CD4-positive, CD25-positive, alpha-beta regulatory T cell (primary cell): ENCODE results near the gene ANKS3. TPM values are rescaled to one million over a fixed set of nuclear protein-coding genes. Genes with fewer than 3 reads are reported as not detected.

Source experiments
- ATAC-seq, 2 donors: fragments of 150-1000 bp; cut with Tn5 transposase; one replicate each; pipeline ENCODE4 v1.10.0; 2021; ENCODE audit warnings: low read depth in 2 of 2, moderate number of reproducible peaks in 2 of 2, moderate library complexity in 1 of 2
- DNase-seq, 3 donors: peaks; one replicate each; pipeline versions ENCODE4 v3.0.0 to v3.0.0-alpha.2; 2012 to 2022; ENCODE audit warnings: mixed read lengths in 1 of 3
- H3K27ac ChIP-seq: one replicate; pipeline ENCODE4 v1.7.0; 2013; ENCODE audit warnings: mild to moderate bottlenecking, low read length; ENCODE audit not compliant: insufficient read depth, poor library complexity, severe bottlenecking
- H3K27me3 ChIP-seq: one replicate; pipeline ENCODE4 v1.7.0; 2013; ENCODE audit warnings: low read length; ENCODE audit not compliant: control insufficient read depth, insufficient read depth
- H3K36me3 ChIP-seq: one replicate; pipeline ENCODE4 v1.7.0; 2013; ENCODE audit warnings: mild to moderate bottlenecking, low read length, moderate library complexity; ENCODE audit not compliant: control insufficient read depth, insufficient read depth
- H3K4me1 ChIP-seq: 2 replicates; pipeline ENCODE4 v1.7.0; 2013; ENCODE audit warnings: mild to moderate bottlenecking, low read length; ENCODE audit not compliant: insufficient read depth, control insufficient read depth, poor library complexity, severe bottlenecking
- H3K4me3 ChIP-seq: one replicate; pipeline ENCODE4 v1.7.0; 2013; ENCODE audit warnings: low read depth, mild to moderate bottlenecking, low read length, moderate library complexity
- H3K9me3 ChIP-seq, 2 experiments: 1 replicate in 1 of 2; 2 replicates in 1 of 2; pipeline ENCODE4 v1.7.0; 2013; ENCODE audit warnings: low read length in 2 of 2, mild to moderate bottlenecking in 1 of 2, moderate library complexity in 1 of 2; ENCODE audit not compliant: control insufficient read depth in 2 of 2
- H3K27ac Mint-ChIP-seq, 3 donors: one replicate each; pipeline ENCODE4 v1.8.0; 2020 to 2022; ENCODE audit warnings: mild to moderate bottlenecking in 3 of 3, mixed read lengths in 3 of 3, moderate library complexity in 2 of 3
- H3K27me3 Mint-ChIP-seq: one replicate; pipeline ENCODE4 v1.8.0; 2022; ENCODE audit warnings: mild to moderate bottlenecking, mixed read lengths
- H3K36me3 Mint-ChIP-seq: one replicate; pipeline ENCODE4 v1.8.0; 2020; ENCODE audit warnings: mixed read lengths
- H3K4me1 Mint-ChIP-seq, 4 donors: one replicate each; pipeline ENCODE4 v1.8.0; 2020 to 2022; ENCODE audit warnings: mixed read lengths in 4 of 4, mild to moderate bottlenecking in 1 of 4
- H3K4me3 Mint-ChIP-seq, 4 donors: one replicate each; pipeline ENCODE4 v1.8.0; 2020 to 2022; ENCODE audit warnings: mild to moderate bottlenecking in 4 of 4, mixed read lengths in 4 of 4, moderate library complexity in 3 of 4
- H3K9me3 Mint-ChIP-seq, 7 donors: one replicate each; pipeline ENCODE4 v1.8.0; 2020 to 2022; ENCODE audit warnings: mixed read lengths in 7 of 7, mild to moderate bottlenecking in 3 of 7, moderate library complexity in 2 of 7
- polyA plus RNA-seq, 4 donors: library from polyadenylated mRNA; unstranded; fragments of 300-500 nt; fragmentation: Illumina TruSeq; gene quantifications; one replicate each; pipeline ENCODE4 v1.2.3, GENCODE V29; 2021
- total RNA-seq: library from RNA; stranded (reverse); gene quantifications from one replicate; pipeline ENCODE4 v1.2.3, GENCODE V29; 2022

Gene ANKS3
- total and polyA plus RNA-seq, 5 donors from 2014 or later = 1.4 to 20.4 (median 3.2) TPM

DNA sequence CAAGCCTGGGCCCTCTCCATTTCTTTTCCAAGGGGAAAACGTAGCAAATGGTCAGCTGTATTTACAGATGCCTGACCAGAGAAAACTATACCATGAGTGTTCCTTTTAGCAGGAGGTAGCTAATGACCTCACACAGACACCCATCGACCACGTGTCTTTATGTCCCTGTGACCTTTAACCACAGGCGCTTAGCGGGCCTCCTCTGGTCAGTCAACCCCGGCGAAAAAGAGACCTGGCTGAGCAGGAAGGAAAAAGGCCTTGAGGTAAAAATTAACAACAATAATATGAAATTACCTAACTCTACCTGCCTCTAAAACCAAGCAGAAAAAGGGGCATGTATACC is 31.6 kb downstream of the ANKS3 start:
- Mint-ChIP-seq H3K27me3 (no peaks in the 10 kb centered on the region), H3K36me3 (peaks cover 13% of the 10 kb centered on the region), H3K4me3 (no peak overlapping the region), H3K4me1 (peaks cover 0 to 2% (median under 1%) of the 10 kb centered on the region in 4 donors), H3K27ac (peak overlapping the region in 1 of 3 donors; percentile 17), H3K9me3 (no peaks in the 10 kb centered on the region)
- no peak for DNase-seq
- Histone ChIP-seq H3K4me3 (no peak overlapping the region), H3K36me3 (peaks cover 32% of the 10 kb centered on the region), H3K4me1 (no peaks in the 10 kb centered on the region), H3K27ac (no peak overlapping the region), H3K27me3 (no peaks in the 10 kb centered on the region), H3K9me3 (no peaks in the 10 kb centered on the region)
- ATAC-seq = no peak

DNA sequence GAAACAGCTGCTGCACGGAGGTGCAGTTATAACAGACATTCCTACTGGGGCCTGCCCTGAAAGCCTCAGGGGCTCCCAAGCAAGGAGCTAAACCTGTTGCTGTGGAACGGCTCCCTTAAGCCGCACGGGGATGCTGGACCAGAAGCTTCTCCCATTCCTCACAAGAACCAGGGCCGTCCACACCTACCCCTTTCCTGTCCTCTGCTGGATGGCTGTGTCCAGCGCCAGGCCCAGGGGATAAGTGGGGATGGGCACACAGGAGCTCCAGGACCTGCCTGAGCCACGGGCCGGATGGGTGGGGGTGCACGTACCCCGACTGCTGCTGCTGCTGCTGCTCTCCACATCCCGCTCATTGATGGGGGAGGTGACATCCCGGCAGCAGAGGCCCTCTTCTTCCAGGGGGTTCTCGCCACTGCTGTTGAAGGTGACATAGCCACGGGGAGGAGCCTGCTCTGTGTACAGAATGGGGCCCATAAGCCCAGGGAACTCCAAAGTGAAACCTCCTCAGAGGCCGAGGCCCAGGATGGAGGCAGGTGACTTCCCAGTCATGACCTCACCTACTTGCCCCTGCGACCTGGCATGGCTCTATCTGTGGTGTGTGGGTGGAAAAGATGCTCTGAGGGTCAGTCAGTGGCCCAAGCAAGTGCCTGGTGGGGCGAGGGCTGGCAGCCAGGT is 32.1 kb downstream of the ANKS3 start:
- DNase-seq = no peak
- no peak overlapping the region for H3K4me3 ChIP-seq
- no peaks in the 10 kb centered on the region for H3K9me3 ChIP-seq
- no peaks in the 10 kb centered on the region for H3K27me3 ChIP-seq
- peaks cover 11% of the 10 kb centered on the region for H3K36me3 Mint-ChIP-seq
- H3K4me3 Mint-ChIP-seq = no peak overlapping the region
- no peaks in the 10 kb centered on the region for H3K27me3 Mint-ChIP-seq
- H3K27ac Mint-ChIP-seq = peak overlapping the region in 1 of 3 donors; percentile 17
- peaks cover 0 to 2% (median under 1%) of the 10 kb centered on the region in 4 donors for H3K4me1 Mint-ChIP-seq
- peaks cover 33% of the 10 kb centered on the region for H3K36me3 ChIP-seq
- H3K9me3 Mint-ChIP-seq = no peaks in the 10 kb centered on the region
- no peak for ATAC-seq
- H3K4me1 ChIP-seq = no peaks in the 10 kb centered on the region
- H3K27ac ChIP-seq = no peak overlapping the region

DNA sequence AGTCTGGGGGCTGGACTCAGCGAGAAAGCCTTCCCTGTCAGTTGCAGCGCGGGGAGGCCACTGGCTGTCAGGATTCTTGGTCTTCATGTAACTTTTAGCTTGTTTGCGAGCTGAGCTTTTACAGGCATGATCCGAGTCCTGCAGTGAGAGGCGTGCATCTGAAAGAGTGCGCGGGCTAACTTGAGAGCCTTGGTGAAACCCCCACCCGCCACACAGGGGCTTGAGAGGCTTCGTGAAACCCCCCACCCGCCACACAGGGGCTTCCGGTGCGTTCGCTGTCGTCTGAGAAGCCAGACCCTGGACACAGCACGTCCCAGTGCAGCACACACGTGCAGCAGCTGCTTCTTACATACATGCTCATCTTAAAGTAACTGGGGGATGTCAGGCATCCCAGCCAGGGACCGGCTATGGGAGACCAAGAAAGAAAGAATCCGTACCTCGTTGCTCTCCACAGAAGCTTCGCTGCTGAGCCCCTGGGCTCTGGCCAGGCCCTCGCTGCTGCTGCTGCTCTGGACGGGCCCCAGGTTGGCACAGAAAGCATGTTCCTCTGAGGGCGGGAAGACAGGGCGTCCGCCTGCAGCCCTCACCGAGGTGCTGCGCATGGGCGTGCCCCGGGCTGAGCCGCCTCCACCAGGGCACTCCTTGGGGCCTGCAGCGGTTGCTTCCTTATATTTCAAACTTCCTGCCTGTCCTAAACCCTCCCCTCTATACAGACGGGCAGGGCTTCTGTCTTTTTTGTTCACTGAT is 32.9 kb downstream of the ANKS3 start:
- H3K36me3 ChIP-seq = peaks cover 34% of the 10 kb centered on the region

DNA sequence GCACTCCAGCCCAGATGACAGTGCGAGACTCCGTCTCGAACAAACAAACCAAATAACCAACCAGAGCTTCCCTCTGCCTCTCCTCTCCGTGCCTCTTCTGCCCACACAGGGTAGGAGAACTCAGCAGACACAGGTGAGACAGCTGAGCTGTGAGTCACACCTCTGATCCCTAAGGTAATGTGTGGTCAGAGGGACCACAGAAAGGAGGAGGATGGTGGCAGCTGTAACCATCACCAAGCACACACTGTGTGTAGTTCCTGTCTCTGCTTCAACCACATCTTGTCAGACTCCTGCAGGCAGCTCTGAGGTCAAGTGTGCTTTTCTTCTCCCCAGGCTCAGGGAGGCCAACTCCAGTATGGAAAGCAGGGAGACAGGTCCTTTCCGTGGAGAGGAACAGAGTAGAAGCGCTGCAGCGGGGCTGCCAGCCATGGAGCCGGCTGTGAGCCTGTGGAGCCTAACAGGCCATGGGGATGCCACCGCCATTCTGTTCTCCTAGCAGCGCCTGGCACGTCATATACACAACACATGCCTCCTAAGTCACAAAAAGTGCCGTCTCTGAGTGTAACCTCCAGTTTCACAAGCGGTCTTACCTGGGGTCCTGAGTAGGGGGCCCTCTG is 33.6 kb downstream of the ANKS3 start:
- Histone ChIP-seq H3K4me1 (no peaks in the 10 kb centered on the region), H3K9me3 (no peaks in the 10 kb centered on the region), H3K4me3 (no peak overlapping the region), H3K27me3 (no peaks in the 10 kb centered on the region), H3K27ac (no peak overlapping the region), H3K36me3 (peaks cover 40% of the 10 kb centered on the region)
- Mint-ChIP-seq H3K36me3 (peaks cover 5% of the 10 kb centered on the region), H3K27me3 (no peaks in the 10 kb centered on the region), H3K9me3 (no peaks in the 10 kb centered on the region), H3K27ac (no peak overlapping the region), H3K4me1 (peaks cover 0 to 4% (median under 1%) of the 10 kb centered on the region in 4 donors), H3K4me3 (no peak overlapping the region)
- DNase-seq (no peak), ATAC-seq (peak in 1 of 2 donors; percentile 25)

More for the DNA sequence above, 32.9 kb downstream of the ANKS3 start:
- H3K27me3 Mint-ChIP-seq = no peaks in the 10 kb centered on the region
- H3K4me3 Mint-ChIP-seq = no peak overlapping the region
- no peak overlapping the region for H3K27ac Mint-ChIP-seq
- Histone ChIP-seq H3K4me1 (no peaks in the 10 kb centered on the region), H3K27ac (no peak overlapping the region), H3K9me3 (no peaks in the 10 kb centered on the region), H3K4me3 (no peak overlapping the region), H3K27me3 (no peaks in the 10 kb centered on the region)
- peaks cover 0 to 3% (median 0%) of the 10 kb centered on the region in 4 donors for H3K4me1 Mint-ChIP-seq
- DNase-seq (no peak), ATAC-seq (no peak)
- peaks cover 5% of the 10 kb centered on the region for H3K36me3 Mint-ChIP-seq
- no peaks in the 10 kb centered on the region for H3K9me3 Mint-ChIP-seq

DNA sequence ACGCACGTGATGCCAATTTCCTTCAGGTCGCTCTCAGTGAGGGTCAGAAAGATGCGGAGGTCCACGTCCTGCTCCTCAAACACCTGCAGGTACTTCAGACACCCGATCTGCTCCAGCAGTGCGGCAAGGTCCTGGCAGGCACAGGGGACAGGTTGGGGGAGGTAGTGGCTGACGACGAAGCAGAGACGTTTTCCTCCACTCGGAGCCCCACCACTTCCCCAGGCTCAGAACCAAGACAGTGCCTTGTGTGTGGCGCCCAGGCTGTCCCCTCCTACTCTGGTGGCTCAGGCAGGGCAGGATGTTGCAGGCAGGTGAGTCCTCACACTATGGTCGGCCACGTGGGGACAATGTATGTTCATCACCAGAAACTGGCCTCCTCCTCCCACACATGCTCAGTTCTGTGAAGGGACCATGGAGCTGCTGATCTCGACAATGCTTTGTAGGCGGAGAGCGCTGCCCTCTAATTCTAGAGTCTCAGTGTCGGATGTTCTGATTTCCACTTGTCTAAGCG is 35.0 kb downstream of the ANKS3 start:
- Mint-ChIP-seq H3K27me3 (no peaks in the 10 kb centered on the region), H3K4me1 (peaks cover 0 to 9% (median 2%) of the 10 kb centered on the region in 4 donors), H3K36me3 (peaks cover 5% of the 10 kb centered on the region), H3K27ac (no peak overlapping the region), H3K4me3 (peak overlapping the region in 2 of 4 donors; percentile 68 to 70), H3K9me3 (no peaks in the 10 kb centered on the region)
- Histone ChIP-seq H3K4me1 (peaks cover 7% of the 10 kb centered on the region), H3K9me3 (no peaks in the 10 kb centered on the region), H3K27ac (no peak overlapping the region), H3K4me3 (no peak overlapping the region), H3K36me3 (peaks cover 48% of the 10 kb centered on the region), H3K27me3 (no peaks in the 10 kb centered on the region)
- no peak for ATAC-seq
- DNase-seq = no peak

DNA sequence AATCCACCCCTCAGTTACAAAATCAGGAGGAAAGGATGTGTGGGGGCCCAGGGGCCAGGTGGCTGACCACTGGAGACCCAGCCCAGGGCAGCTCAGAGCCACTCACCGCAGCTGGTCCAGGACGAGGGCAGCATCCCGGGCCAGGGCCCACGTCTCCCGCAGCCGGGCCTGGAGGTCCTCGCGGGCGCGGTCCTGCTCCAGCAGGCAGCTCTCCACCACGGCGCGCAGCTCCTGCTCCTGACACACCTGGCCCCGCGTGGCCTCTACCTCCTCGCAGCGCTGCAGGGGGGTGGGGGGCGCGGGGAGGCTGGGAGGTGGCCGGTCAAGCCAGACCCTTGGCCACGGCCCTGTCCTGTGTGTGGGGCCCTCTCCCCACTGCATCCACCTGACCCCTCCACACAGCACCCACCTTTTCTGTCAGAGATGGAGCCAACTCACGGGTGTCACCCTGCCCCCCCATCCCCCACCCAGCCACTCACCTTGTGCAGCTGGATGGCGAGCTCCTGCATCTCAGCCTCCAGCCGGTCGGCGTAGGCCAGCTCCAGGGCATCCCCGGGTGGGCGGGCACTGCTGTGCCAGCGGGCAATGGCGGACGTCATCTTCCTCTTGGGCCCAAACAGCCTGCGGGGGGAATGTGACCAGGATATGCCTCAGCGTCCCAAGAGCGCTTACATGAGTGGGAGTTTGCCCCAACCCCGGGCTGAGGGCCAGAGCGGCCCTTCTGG is 35.6 kb downstream of the ANKS3 start:
- Histone ChIP-seq H3K27ac (no peak overlapping the region), H3K4me3 (no peak overlapping the region), H3K9me3 (no peaks in the 10 kb centered on the region), H3K36me3 (peaks cover 48% of the 10 kb centered on the region), H3K4me1 (peaks cover 7% of the 10 kb centered on the region), H3K27me3 (no peaks in the 10 kb centered on the region)
- H3K27me3 Mint-ChIP-seq = no peaks in the 10 kb centered on the region
- DNase-seq (no peak), ATAC-seq (no peak)
- peaks cover 0 to 10% (median 2%) of the 10 kb centered on the region in 4 donors for H3K4me1 Mint-ChIP-seq
- peaks cover 5% of the 10 kb centered on the region for H3K36me3 Mint-ChIP-seq
- no peak overlapping the region for H3K27ac Mint-ChIP-seq
- H3K4me3 Mint-ChIP-seq = no peak overlapping the region
- H3K9me3 Mint-ChIP-seq = no peaks in the 10 kb centered on the region

DNA sequence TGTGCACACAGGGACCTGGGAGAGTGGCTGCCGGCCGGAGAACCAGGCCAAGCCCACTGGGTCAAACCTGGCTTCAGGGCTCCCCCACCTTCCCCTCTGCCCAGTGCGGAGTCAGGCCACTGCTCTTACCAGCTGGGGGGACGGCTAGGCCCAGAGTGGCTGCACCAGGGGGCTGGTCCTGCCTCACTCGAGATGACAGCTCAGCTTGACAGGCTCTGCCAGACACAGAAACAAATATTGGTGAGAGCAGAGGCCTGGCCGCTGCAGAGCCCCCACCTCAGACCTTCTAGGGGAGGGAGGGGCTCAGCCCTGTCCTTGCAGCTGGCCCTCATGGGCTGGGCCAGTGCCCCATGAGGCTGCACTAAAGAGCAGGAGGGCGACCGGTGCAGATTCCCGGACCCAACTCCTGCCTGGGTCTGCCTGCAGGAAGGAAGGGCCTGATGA is 36.2 kb downstream of the ANKS3 start:
- Histone ChIP-seq H3K36me3 (peaks cover 46% of the 10 kb centered on the region), H3K9me3 (no peaks in the 10 kb centered on the region), H3K4me1 (peaks cover 9% of the 10 kb centered on the region), H3K27ac (no peak overlapping the region), H3K27me3 (no peaks in the 10 kb centered on the region), H3K4me3 (no peak overlapping the region)
- no peak for ATAC-seq
- DNase-seq = no peak
- peaks cover 5% of the 10 kb centered on the region for H3K36me3 Mint-ChIP-seq
- no peak overlapping the region for H3K4me3 Mint-ChIP-seq
- no peaks in the 10 kb centered on the region for H3K27me3 Mint-ChIP-seq
- peak overlapping the region in 1 of 3 donors; percentile 88 for H3K27ac Mint-ChIP-seq
- H3K9me3 Mint-ChIP-seq = no peaks in the 10 kb centered on the region
- H3K4me1 Mint-ChIP-seq = peaks cover 0 to 14% (median 4%) of the 10 kb centered on the region in 4 donors
